H1 (cell line): Measurements from ENCODE around the gene GTF2E1. TPM values are rescaled to one million over a fixed set of nuclear protein-coding genes. Genes with fewer than 3 reads are reported as not detected.
"Not testable (repeated sequence)": the region's sequence is repeated elsewhere in the genome, so short reads cannot be mapped to it uniquely, and the experiment has no call there.

Experiments
- CTCF ChIA-PET: fragments of 300-600 bp; sonication (Branson Sonifier 250); formaldehyde crosslinking; loops from one replicate; lab custom pipeline; 2021; ENCODE audit not compliant: partially characterized antibody; lab: Charles Lee
- POLR2A ChIA-PET: fragments of 300-600 bp; sonication (Branson Sonifier 250); formaldehyde crosslinking; loops from one replicate; lab custom pipeline; 2021; ENCODE audit warnings: inconsistent platforms; ENCODE audit not compliant: partially characterized antibody; lab: Charles Lee
- DNase-seq, 2 experiments: peaks; one replicate each; pipeline versions ENCODE4 v3.0.0 to v3.0.0-alpha.2; 2010 to 2022; ENCODE audit warnings: low spot score in 2 of 2, low read depth in 1 of 2, mixed read lengths in 1 of 2
- FAIRE-seq: peaks from 2 replicates; lab custom pipeline; 2011; peaks lifted over from hg19 to GRCh38; lab: Jason Lieb, UNC
- H2AFZ ChIP-seq: 2 replicates; pipeline ENCODE4 v1.8.1; 2012; ENCODE audit warnings: low read length, inconsistent platforms
- H2AK5ac ChIP-seq: 2 replicates; pipeline ENCODE4 v1.6.1; 2013; ENCODE audit warnings: low read depth, low read length
- H2BK120ac ChIP-seq: replicated peaks from 2 replicates; pipeline ENCODE3; 2013; ENCODE audit warnings: low read depth, low read length, inconsistent platforms
- H2BK12ac ChIP-seq: 2 replicates; pipeline ENCODE4 v1.6.1; 2013; ENCODE audit warnings: low read depth, low read length
- H2BK15ac ChIP-seq: 2 replicates; pipeline ENCODE4 v1.6.1; 2013; ENCODE audit warnings: low read length
- H2BK20ac ChIP-seq: 2 replicates; pipeline ENCODE4 v1.6.1; 2013; ENCODE audit warnings: low read length
- H2BK5ac ChIP-seq: 2 replicates; pipeline ENCODE4 v1.6.1; 2013; ENCODE audit warnings: low read depth, low read length
- H3K14ac ChIP-seq: 2 replicates; pipeline ENCODE4 v1.6.1; 2013; ENCODE audit warnings: inconsistent platforms; ENCODE audit not compliant: insufficient read length
- H3K18ac ChIP-seq: 2 replicates; pipeline ENCODE4 v1.6.1; 2013; ENCODE audit warnings: low read length; ENCODE audit errors: extremely low read depth
- H3K23ac ChIP-seq: 2 replicates; pipeline ENCODE4 v1.6.1; 2013; ENCODE audit warnings: inconsistent platforms; ENCODE audit not compliant: insufficient read length
- H3K23me2 ChIP-seq: 2 replicates; pipeline ENCODE4 v1.6.1; 2013; ENCODE audit warnings: low read depth, low read length
- H3K27ac ChIP-seq: 2 replicates; pipeline ENCODE4 v1.6.1; 2011; ENCODE audit warnings: low read depth, low read length, inconsistent platforms
- H3K27me3 ChIP-seq, 4 experiments: replicated peaks in 1 of 4; 1 replicate in 1 of 4; 2 replicates in 3 of 4; pipeline versions ENCODE4 v1.6.1 to v1.8.1; 2011 to 2013; ENCODE audit warnings: low read length in 3 of 4, mild to moderate bottlenecking in 3 of 4, inconsistent platforms in 2 of 4, mixed read lengths in 2 of 4, moderate library complexity in 1 of 4; ENCODE audit not compliant: control insufficient read depth in 3 of 4, insufficient read depth in 3 of 4; ENCODE audit errors: extremely low read depth in 1 of 4
- H3K36me3 ChIP-seq, 4 experiments: 2 replicates each; pipeline versions ENCODE4 v1.6.1 to v1.8.1; 2011 to 2013; ENCODE audit warnings: mild to moderate bottlenecking in 4 of 4, low read length in 3 of 4, moderate library complexity in 2 of 4, control low read depth in 1 of 4, inconsistent platforms in 1 of 4; ENCODE audit not compliant: insufficient read depth in 4 of 4, control insufficient read depth in 2 of 4
- H3K4ac ChIP-seq: replicated peaks from 2 replicates; pipeline ENCODE3; 2013; ENCODE audit warnings: low read length, low read depth, mixed read lengths, inconsistent platforms; ENCODE audit not compliant: insufficient read length
- H3K4me1 ChIP-seq, 4 experiments: replicated peaks in 1 of 4; 1 replicate in 1 of 4; 2 replicates in 3 of 4; pipeline versions ENCODE4 v1.6.1 to v1.8.1; 2011 to 2013; ENCODE audit warnings: low read length in 3 of 4, inconsistent platforms in 2 of 4, mixed read lengths in 1 of 4; ENCODE audit not compliant: insufficient read depth in 4 of 4, control insufficient read depth in 3 of 4
- H3K4me2 ChIP-seq, 2 experiments: 2 replicates each; pipeline versions ENCODE4 v1.6.1 to v1.8.1; 2011 to 2013; ENCODE audit warnings: low read depth in 2 of 2, low read length in 2 of 2, control low read depth in 1 of 2, inconsistent platforms in 1 of 2, mild to moderate bottlenecking in 1 of 2; ENCODE audit not compliant: insufficient read depth in 1 of 2
- H3K4me3 ChIP-seq, 4 experiments: fragments of 200-600, 300-600 bp in 1 of 4; sonication (generic), shearing (Covaris generic), sonication (Bioruptor Twin) in 1 of 4; 2 replicates each; pipeline versions ENCODE4 v1.5.1 to v1.8.1; 2011 to 2016; ENCODE audit warnings: low read length in 4 of 4, low read depth in 3 of 4, control low read depth in 2 of 4, inconsistent platforms in 2 of 4, mild to moderate bottlenecking in 2 of 4, mixed read lengths in 1 of 4, moderate library complexity in 1 of 4; ENCODE audit not compliant: insufficient read depth in 2 of 4; ENCODE audit errors: extremely low read depth in 1 of 4
- H3K56ac ChIP-seq: replicated peaks from 2 replicates; pipeline ENCODE3; 2013; ENCODE audit warnings: low read depth, mild to moderate bottlenecking, mixed read lengths, low read length, inconsistent platforms; ENCODE audit not compliant: insufficient read length
- H3K79me1 ChIP-seq: 2 replicates; pipeline ENCODE4 v1.6.1; 2013; ENCODE audit warnings: low read depth, low read length, control low read depth
- H3K79me2 ChIP-seq, 2 experiments: 2 replicates each; pipeline versions ENCODE4 v1.6.1 to v1.8.1; 2012 to 2013; ENCODE audit warnings: low read length in 2 of 2, mild to moderate bottlenecking in 2 of 2, inconsistent platforms in 1 of 2; ENCODE audit not compliant: insufficient read depth in 2 of 2, control insufficient read depth in 1 of 2
- H3K9ac ChIP-seq, 4 experiments: replicated peaks in 1 of 4; 1 replicate in 1 of 4; 2 replicates in 3 of 4; pipeline versions ENCODE4 v1.6.1 to v1.8.1; 2011 to 2013; ENCODE audit warnings: low read depth in 3 of 4, low read length in 3 of 4, control low read depth in 2 of 4, mild to moderate bottlenecking in 2 of 4, moderate library complexity in 2 of 4, inconsistent platforms in 1 of 4; ENCODE audit errors: extremely low read depth in 1 of 4
- H3K9me3 ChIP-seq, 2 experiments: 2 replicates each; pipeline versions ENCODE4 v1.6.1 to v1.8.1; 2012 to 2013; ENCODE audit warnings: mild to moderate bottlenecking in 2 of 2, moderate library complexity in 2 of 2, control low read depth in 1 of 2, inconsistent platforms in 1 of 2, low read depth in 1 of 2, low read length in 1 of 2, mixed read lengths in 1 of 2; ENCODE audit not compliant: insufficient read depth in 2 of 2
- H4K20me1 ChIP-seq, 2 experiments: replicated peaks in 1 of 2; 2 replicates each; pipeline versions ENCODE3 to v1.8.1; 2011 to 2013; ENCODE audit warnings: inconsistent platforms in 2 of 2, low read length in 2 of 2, mild to moderate bottlenecking in 1 of 2; ENCODE audit not compliant: insufficient read depth in 2 of 2, control insufficient read depth in 1 of 2
- H4K5ac ChIP-seq: 2 replicates; pipeline ENCODE4 v1.6.1; 2013; ENCODE audit warnings: low read length, low read depth, mixed read lengths, inconsistent platforms; ENCODE audit not compliant: insufficient read length
- H4K8ac ChIP-seq: 2 replicates; pipeline ENCODE4 v1.8.0; 2013; ENCODE audit warnings: mild to moderate bottlenecking, moderate library complexity, low read length, inconsistent platforms; ENCODE audit not compliant: insufficient read depth; ENCODE audit errors: extremely low read depth
- H4K91ac ChIP-seq: replicated peaks from 2 replicates; pipeline ENCODE3; 2013; ENCODE audit warnings: low read length, mixed read lengths, inconsistent platforms; ENCODE audit not compliant: insufficient read length
- HDAC2 ChIP-seq, 2 experiments: fragments of 300-600 bp in 1 of 2; sonication (generic) in 1 of 2; IDR thresholded peaks; 2 replicates each; pipeline ENCODE4 v1.6.1; 2011 to 2012; ENCODE audit warnings: low read depth in 2 of 2, low read length in 2 of 2, mild to moderate bottlenecking in 2 of 2, moderate library complexity in 2 of 2, borderline replicate concordance in 1 of 2, inconsistent platforms in 1 of 2
- RAD21 ChIP-seq, 2 experiments: IDR thresholded peaks in 1 of 2; conservative IDR thresholded peaks in 1 of 2; 2 replicates each; pipeline ENCODE4 v1.6.1; 2011; ENCODE audit warnings: low read depth in 2 of 2, low read length in 2 of 2, improper control_type of control experiment in 1 of 2, inconsistent platforms in 1 of 2, mild to moderate bottlenecking in 1 of 2, moderate library complexity in 1 of 2
- RXRA ChIP-seq: IDR thresholded peaks from 2 replicates; pipeline ENCODE4 v1.6.1; 2011; ENCODE audit warnings: low read depth, mild to moderate bottlenecking, low read length, moderate library complexity; ENCODE audit not compliant: insufficient read depth
- SP4 ChIP-seq: IDR thresholded peaks from 2 replicates; pipeline ENCODE4 v1.6.1; 2012; ENCODE audit warnings: low read length, inconsistent platforms
- WGBS, 2 experiments: shearing (Covaris generic) in 1 of 2; methylation state at CpG; one replicate each; pipeline versions ENCODE4 v1.1.6 to v1.1.7; 2013 to 2015; ENCODE audit warnings: low lambda C conversion rate in 2 of 2, mixed read lengths in 2 of 2, inconsistent platforms in 1 of 2, low coverage in 1 of 2, missing lambda C conversion rate in 1 of 2; ENCODE audit not compliant: insufficient replicate concordance in 2 of 2, insufficient coverage in 1 of 2, insufficient read length in 1 of 2; ENCODE audit errors: extremely low coverage in 1 of 2, missing lambda C conversion rate in 1 of 2; 5-methylcytosine and 5-hydroxymethylcytosine counted together
- polyA plus RNA-seq, 7 experiments: library from polyadenylated mRNA; depleted of rRNA in 3 of 7; stranded (reverse) in 5 of 7; unstranded in 2 of 7; fragments of >200 nt in 5 of 7; fragments of 200-250 nt in 2 of 7; gene quantifications; 1 replicate in 5 of 7; 2 replicates in 1 of 7; 4 replicates in 1 of 7; pipeline versions ENCODE4 v1.2.1 to v1.2.3, GENCODE V29; 2011 to 2013; ENCODE audit warnings: missing spikeins in 2 of 7, mixed read lengths in 2 of 7
- total RNA-seq: library from RNA; stranded (reverse); fragmentation: NEBNext Ultra II Directional; extraction: Animal tissue kit (Norgen Biotek cat#: 25700); gene quantifications from 2 replicates; pipeline ENCODE4 v1.2.1, GENCODE V29; 2021
- TF ChIP-seq, protein P1 (sequence below): IDR thresholded peaks from 2 replicates; pipeline ENCODE4 v1.6.1; 2012; ENCODE audit warnings: low read length, inconsistent platforms

The GTF2E1 gene
- total and polyA plus RNA-seq, 2 of the 8 experiments (the other 6 are each of a cell fraction or from before 2014, with no cell fraction given), result 37.4 to 73.3 TPM

DNA sequence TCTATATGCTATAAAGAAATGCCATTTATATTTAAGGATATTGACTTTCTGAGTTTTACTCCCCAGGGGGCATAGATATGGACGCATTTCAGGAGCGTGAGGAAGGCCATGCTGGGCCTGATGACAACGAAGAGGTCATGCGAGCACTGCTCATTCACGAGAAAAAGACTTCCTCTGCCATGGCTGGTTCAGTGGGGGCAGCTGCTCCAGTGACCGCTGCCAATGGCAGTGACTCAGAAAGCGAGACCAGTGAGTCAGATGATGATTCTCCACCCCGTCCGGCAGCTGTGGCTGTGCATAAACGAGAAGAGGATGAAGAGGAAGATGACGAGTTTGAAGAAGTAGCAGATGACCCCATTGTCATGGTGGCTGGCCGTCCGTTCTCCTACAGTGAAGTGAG lies 38.4 kb downstream of the GTF2E1 start (continued):
- TF ChIP-seq, protein P1, sequence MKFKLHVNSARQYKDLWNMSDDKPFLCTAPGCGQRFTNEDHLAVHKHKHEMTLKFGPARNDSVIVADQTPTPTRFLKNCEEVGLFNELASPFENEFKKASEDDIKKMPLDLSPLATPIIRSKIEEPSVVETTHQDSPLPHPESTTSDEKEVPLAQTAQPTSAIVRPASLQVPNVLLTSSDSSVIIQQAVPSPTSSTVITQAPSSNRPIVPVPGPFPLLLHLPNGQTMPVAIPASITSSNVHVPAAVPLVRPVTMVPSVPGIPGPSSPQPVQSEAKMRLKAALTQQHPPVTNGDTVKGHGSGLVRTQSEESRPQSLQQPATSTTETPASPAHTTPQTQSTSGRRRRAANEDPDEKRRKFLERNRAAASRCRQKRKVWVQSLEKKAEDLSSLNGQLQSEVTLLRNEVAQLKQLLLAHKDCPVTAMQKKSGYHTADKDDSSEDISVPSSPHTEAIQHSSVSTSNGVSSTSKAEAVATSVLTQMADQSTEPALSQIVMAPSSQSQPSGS, result no peak
- no peak for TF ChIP-seq SP4
- no peak for TF ChIP-seq RAD21 (IDR thresholded peaks at IDR 0.05 in 1 of 2, conservative IDR thresholded peaks at IDR 0.05 in 1 of 2; ENCODE audit: low read depth in 2 of 2, low read length in 2 of 2)
- no peak for TF ChIP-seq RXRA
- TF ChIP-seq HDAC2 (IDR thresholded peaks at IDR 0.05; ENCODE audit: borderline replicate concordance in 1 of 2, low read depth in 2 of 2, low read length in 2 of 2), result no peak

DNA sequence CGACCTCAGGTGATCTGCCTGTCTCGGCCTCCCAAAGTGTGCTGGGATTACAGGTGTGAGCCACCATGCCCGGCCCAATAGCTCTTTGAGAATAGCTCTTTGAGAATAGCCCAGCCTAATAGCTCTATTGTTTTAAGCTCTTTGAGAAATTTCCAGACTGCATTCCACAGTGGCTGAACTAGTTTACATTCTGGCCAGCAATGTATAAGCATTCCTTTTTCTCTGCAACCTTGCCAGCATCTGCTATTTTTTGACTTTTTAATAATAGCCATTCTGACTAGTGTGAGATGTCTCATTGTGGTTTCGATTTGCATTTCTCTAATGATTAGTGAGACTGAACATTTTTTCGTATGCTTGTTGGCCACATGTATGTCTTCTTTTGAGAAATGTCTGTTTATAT lies 43.3 kb downstream of the GTF2E1 start:
- H4K5ac ChIP-seq, H3K23ac ChIP-seq, H3K9me3 ChIP-seq, H3K18ac ChIP-seq, POLR2A ChIA-PET, H3K4ac ChIP-seq, H2AFZ ChIP-seq, H3K14ac ChIP-seq, H2BK120ac ChIP-seq, FAIRE-seq, H4K20me1 ChIP-seq, H2BK5ac ChIP-seq, H3K27ac ChIP-seq, H3K36me3 ChIP-seq, H3K27me3 ChIP-seq, H2BK15ac ChIP-seq, H4K8ac ChIP-seq, H2AK5ac ChIP-seq, H3K79me1 ChIP-seq, H3K4me3 ChIP-seq, H3K4me1 ChIP-seq, H2BK12ac ChIP-seq, DNase-seq, H3K23me2 ChIP-seq, H3K79me2 ChIP-seq, H3K56ac ChIP-seq, H3K9ac ChIP-seq, H2BK20ac ChIP-seq, H3K4me2 ChIP-seq, H4K91ac ChIP-seq: not testable (repeated sequence)
- WGBS, 2 experiments, result 94% methylated on average over 5 of the region's 5 CpGs; no CpG with 5 or more reads in 1 of the 2 experiments
- CTCF ChIA-PET, result interaction anchor here (1.3 to 1.7 kb wide), 3 partner anchors 9 to 225 kb away, joined by 3 to 4 read pairs (median 3); no protein-coding TSS in a partner anchor
